DND-41 (cell line): Measurements from ENCODE around the gene NUMBL.
"Not testable (repeated sequence)": the region's sequence is repeated elsewhere in the genome, so short reads cannot be mapped to it uniquely, and the experiment has no call there.

ENCODE experiments used
- CTCF ChIP-seq: IDR thresholded peaks from 2 replicates; pipeline ENCODE4 v1.5.1; 2012; ENCODE audit warnings: borderline replicate concordance, low read length, moderate library complexity, mild to moderate bottlenecking; ENCODE audit not compliant: poor library complexity, severe bottlenecking; ENCODE audit errors: extremely low read depth
- EZH2 ChIP-seq: IDR thresholded peaks from 3 replicates; pipeline ENCODE4 v1.6.1; 2012; ENCODE audit warnings: borderline replicate concordance, low read depth, mild to moderate bottlenecking, moderate library complexity, low read length, inconsistent platforms; ENCODE audit not compliant: severe bottlenecking

DNA sequence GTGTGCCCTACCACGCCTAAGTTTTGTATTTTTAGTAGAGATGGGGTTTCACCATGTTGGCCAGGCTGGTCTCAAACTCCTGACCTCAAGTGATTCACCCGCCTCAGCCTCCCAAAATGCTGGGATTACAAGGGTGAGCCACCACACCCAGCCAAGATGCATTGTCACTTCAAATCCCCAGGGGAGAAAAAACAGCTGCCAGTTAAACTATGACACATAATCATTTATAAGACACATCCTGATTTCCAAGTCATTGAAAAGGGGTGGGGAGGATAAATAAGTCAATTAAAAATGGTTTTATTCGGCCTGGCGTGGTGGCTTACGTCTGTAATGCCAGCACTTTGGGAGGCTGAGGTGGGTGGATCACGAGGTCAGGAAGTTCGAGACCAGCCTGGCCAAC lies 34.8 kb downstream of the NUMBL start:
- TF ChIP-seq CTCF, EZH2: not testable (repeated sequence)
